Measurements from ENCODE around the gene CACNA1B. TPM values are rescaled to one million over a fixed set of nuclear protein-coding genes. Genes with fewer than 3 reads are reported as not detected.

Gene CACNA1B
- total RNA-seq, 4 donors from 2014 or later, result 0.13 to 0.42 (median 0.31) TPM

- intact Hi-C loops (cut with DNase I), result no loop called here
- H3K36me3 ChIP-seq, result no peaks in the 10 kb centered on the region
- no peak overlapping the region for H3K4me3 ChIP-seq
- H3K9me3 ChIP-seq, result no peaks in the 10 kb centered on the region
- no peak overlapping the region for H3K27ac ChIP-seq (replicated peaks in 1 of 4)
- TF ChIP-seq POLR2AphosphoS5 (IDR thresholded peaks at IDR 0.05), result no peak
- H3K4me1 ChIP-seq, result peaks cover 0 to 10% (median 7%) of the 10 kb centered on the region in 4 donors
- WGBS, result 55% methylated on average over 11 of the region's 11 CpGs
- no peak for DNase-seq (ENCODE audit: extremely low spot score)
- peaks cover 0 to 78% (median 0%) of the 10 kb centered on the region in 4 donors for H3K27me3 ChIP-seq
Observed at GRCh38 chr9:137916540-137916939, 39.0 kb downstream of the CACNA1B start.

- Histone ChIP-seq H3K4me3 (no peak overlapping the region), H3K36me3 (no peaks in the 10 kb centered on the region), H3K4me1 (peaks cover 0 to 10% (median 7%) of the 10 kb centered on the region in 4 donors), H3K27ac (replicated peaks in 1 of 4) (no peak overlapping the region), H3K27me3 (peaks cover 0 to 72% (median 0%) of the 10 kb centered on the region in 4 donors), H3K9me3 (no peaks in the 10 kb centered on the region)
- intact Hi-C loops (cut with DNase I), result no loop called here
- TF ChIP-seq EP300 (IDR thresholded peaks at IDR 0.05), result no peak
- no peak for TF ChIP-seq CTCF (IDR thresholded peaks at IDR 0.05)
- no peak for TF ChIP-seq POLR2AphosphoS5 (IDR thresholded peaks at IDR 0.05)
- TF ChIP-seq POLR2A (IDR thresholded peaks at IDR 0.05; ENCODE audit: low read depth), result no peak
- WGBS, result 90% methylated on average over 2 of the region's 8 CpGs
- DNase-seq (ENCODE audit: extremely low spot score), result no peak
Observed at GRCh38 chr9:137917116-137917515, 39.5 kb downstream of the CACNA1B start.

GRCh38 chr9:137917795-137918194, 40.2 kb downstream of the CACNA1B start:
- Histone ChIP-seq H3K36me3 (no peaks in the 10 kb centered on the region), H3K4me3 (no peak overlapping the region), H3K27me3 (peaks cover 0 to 65% (median 0%) of the 10 kb centered on the region in 4 donors), H3K9me3 (no peaks in the 10 kb centered on the region), H3K27ac (replicated peaks in 1 of 4) (no peak overlapping the region), H3K4me1 (peaks cover 0 to 10% (median 7%) of the 10 kb centered on the region in 4 donors)
- TF ChIP-seq POLR2AphosphoS5 (IDR thresholded peaks at IDR 0.05) (no peak), POLR2A (IDR thresholded peaks at IDR 0.05; ENCODE audit: low read depth) (no peak), CTCF (IDR thresholded peaks at IDR 0.05) (no peak), EP300 (IDR thresholded peaks at IDR 0.05) (no peak)
- no peak for DNase-seq (ENCODE audit: extremely low spot score)
- intact Hi-C loops (cut with DNase I), result no loop called here
- 92% methylated on average over 12 of the region's 13 CpGs for WGBS

- no peak for TF ChIP-seq CTCF (IDR thresholded peaks at IDR 0.05)
- Histone ChIP-seq H3K36me3 (no peaks in the 10 kb centered on the region), H3K27me3 (peaks cover 0 to 58% (median 0%) of the 10 kb centered on the region in 4 donors), H3K27ac (replicated peaks in 1 of 4) (no peak overlapping the region), H3K4me3 (no peak overlapping the region), H3K4me1 (peaks cover 0 to 10% (median 7%) of the 10 kb centered on the region in 4 donors), H3K9me3 (no peaks in the 10 kb centered on the region)
- DNase-seq (ENCODE audit: extremely low spot score), result no peak
- intact Hi-C loops (cut with DNase I), result no loop called here
- 49% methylated on average over 9 of the region's 9 CpGs for WGBS
Observed at GRCh38 chr9:137918331-137919094, 40.9 kb downstream of the CACNA1B start.

GRCh38 chr9:137919095-137919465, 41.5 kb downstream of the CACNA1B start:
- TF ChIP-seq EP300 (IDR thresholded peaks at IDR 0.05) (no peak), POLR2A (IDR thresholded peaks at IDR 0.05; ENCODE audit: low read depth) (no peak), POLR2AphosphoS5 (IDR thresholded peaks at IDR 0.05) (no peak), CTCF (IDR thresholded peaks at IDR 0.05) (no peak)
- no peaks in the 10 kb centered on the region for H3K36me3 ChIP-seq
- no peak overlapping the region for H3K4me3 ChIP-seq
- intact Hi-C loops (cut with DNase I), result no loop called here
- no peak for DNase-seq (ENCODE audit: extremely low spot score)
- H3K4me1 ChIP-seq, result peaks cover 0 to 10% (median 7%) of the 10 kb centered on the region in 4 donors
- peaks cover 0 to 53% (median 0%) of the 10 kb centered on the region in 4 donors for H3K27me3 ChIP-seq
- no peak overlapping the region for H3K27ac ChIP-seq (replicated peaks in 1 of 4)
- WGBS, result 74% methylated on average over 9 of the region's 9 CpGs
- H3K9me3 ChIP-seq, result no peaks in the 10 kb centered on the region

Measured in esophagus muscularis mucosa (tissue), 4 donors.